Measurements from ENCODE around the gene ACTG2. TPM values are rescaled to one million over a fixed set of nuclear protein-coding genes. Genes with fewer than 3 reads are reported as not detected.

ACTG2 gene
- total RNA-seq = 1,000 to 10,000 TPM in 1 of 4 donors, 100 to 1,000 TPM in 3; 171 to 1,273 (median 578) TPM

DNA sequence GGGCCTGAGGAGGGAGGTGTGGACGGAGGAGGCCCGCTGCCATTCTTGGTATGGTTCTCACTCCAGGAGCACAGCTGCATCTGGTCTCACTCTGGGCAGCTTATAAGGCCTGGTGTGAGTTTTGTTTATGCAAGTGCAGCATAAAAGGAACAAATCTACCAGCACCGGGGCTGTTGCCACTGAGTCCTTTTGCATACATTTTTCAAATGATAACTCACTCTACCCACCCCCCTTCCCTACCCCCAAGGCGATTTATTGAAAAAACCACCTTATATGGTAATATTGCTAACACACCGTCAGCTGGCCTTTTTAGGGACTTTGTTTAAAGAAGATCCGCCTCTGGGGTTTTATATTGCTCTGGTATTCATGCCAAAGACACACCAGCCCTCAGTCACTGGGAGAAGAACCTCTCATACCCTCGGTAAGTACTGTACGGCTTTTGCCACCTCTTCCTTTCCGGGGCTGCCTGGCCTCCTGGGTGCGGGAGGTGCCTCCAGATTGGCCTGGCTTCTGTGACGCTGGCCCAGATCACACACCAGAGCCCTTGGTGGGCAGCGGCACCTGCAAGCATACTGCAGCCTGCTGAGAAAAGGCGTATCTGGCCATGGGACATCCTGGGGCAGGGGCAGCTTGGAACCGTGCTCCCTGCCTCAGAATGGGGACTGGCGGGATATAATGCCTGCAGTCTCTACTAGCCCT lies at the start of gene ACTG2:
Gene ACTG2 (plus strand): TSS at position 378 of the 699 bp plus-strand sequence. CDS start 8,304 bp downstream, outside the sequence.
- Histone ChIP-seq H3K27ac (peak within 1 kb of the TSS; percentile 93 to 97), H3K4me1 (peaks cover 0 to 8% of the 10 kb centered on the region in 2 donors), H3K27me3 (no peaks in the 10 kb centered on the region), H3K4me3 (peak within 1 kb of the TSS; percentile 35 to 76), H3K36me3 (no peaks in the 10 kb centered on the region), H3K9me3 (no peaks in the 10 kb centered on the region)
- intact Hi-C loops (cut with DNase I; ENCODE audit: low total_unique reads) = no loop called here
- DNase-seq = peak; percentile 54 to 79
- TF ChIP-seq, protein P1, sequence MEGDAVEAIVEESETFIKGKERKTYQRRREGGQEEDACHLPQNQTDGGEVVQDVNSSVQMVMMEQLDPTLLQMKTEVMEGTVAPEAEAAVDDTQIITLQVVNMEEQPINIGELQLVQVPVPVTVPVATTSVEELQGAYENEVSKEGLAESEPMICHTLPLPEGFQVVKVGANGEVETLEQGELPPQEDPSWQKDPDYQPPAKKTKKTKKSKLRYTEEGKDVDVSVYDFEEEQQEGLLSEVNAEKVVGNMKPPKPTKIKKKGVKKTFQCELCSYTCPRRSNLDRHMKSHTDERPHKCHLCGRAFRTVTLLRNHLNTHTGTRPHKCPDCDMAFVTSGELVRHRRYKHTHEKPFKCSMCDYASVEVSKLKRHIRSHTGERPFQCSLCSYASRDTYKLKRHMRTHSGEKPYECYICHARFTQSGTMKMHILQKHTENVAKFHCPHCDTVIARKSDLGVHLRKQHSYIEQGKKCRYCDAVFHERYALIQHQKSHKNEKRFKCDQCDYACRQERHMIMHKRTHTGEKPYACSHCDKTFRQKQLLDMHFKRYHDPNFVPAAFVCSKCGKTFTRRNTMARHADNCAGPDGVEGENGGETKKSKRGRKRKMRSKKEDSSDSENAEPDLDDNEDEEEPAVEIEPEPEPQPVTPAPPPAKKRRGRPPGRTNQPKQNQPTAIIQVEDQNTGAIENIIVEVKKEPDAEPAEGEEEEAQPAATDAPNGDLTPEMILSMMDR (IDR thresholded peaks at IDR 0.05) = no peak
- peak in 1 of 2 donors; percentile 61 for TF ChIP-seq POLR2A (IDR thresholded peaks at IDR 0.05)

DNA sequence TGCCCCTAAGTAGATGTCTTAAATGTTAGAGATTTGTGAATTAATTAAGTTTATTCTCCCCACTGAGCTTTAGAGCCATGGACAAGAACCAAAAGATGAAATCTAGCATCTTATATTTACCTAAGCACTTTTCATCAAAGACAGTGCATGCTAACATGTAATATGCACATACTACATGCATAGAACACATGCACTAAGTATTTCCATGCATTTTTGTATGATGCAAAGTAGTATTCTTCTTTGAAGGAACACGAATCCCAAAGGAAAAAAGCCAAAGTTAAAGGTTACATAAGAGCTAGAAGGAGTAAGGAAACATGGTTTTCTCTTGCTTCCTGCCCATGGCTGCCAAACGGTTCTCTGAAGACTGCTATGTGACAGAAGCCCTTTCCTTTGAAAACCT lies 48.7 kb upstream of the ACTG2 start:
- H3K27ac ChIP-seq = no peak overlapping the region
- H3K4me3 ChIP-seq = no peak overlapping the region
- peaks cover 0 to 4% of the 10 kb centered on the region in 2 donors for H3K4me1 ChIP-seq
- no peak for DNase-seq
- TF ChIP-seq, protein P1 (IDR thresholded peaks at IDR 0.05) = no peak
- no peak for TF ChIP-seq POLR2A (IDR thresholded peaks at IDR 0.05)
- intact Hi-C loops (cut with DNase I; ENCODE audit: low total_unique reads) = no loop called here
- H3K9me3 ChIP-seq = no peaks in the 10 kb centered on the region
- no peaks in the 10 kb centered on the region for H3K36me3 ChIP-seq
- H3K27me3 ChIP-seq = no peaks in the 10 kb centered on the region

DNA sequence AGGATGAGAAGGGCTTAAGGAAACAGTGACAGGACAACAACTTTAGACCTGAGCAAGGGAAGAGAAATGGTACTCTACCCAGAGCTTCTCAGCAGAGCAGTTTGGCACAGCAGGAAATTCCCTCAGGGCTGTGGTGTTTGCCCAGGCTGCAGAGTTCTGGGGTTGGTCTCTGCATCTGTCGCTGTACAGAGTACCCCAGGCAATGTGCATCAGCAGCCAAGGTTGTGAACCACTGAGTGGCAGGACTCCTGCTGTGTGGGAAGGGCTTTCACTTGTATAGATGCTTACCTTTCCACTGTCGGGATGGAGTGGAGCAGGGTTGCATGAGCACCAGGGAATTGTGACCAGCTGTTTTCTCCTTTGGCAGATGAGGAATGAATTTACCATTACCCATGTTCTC lies 42.8 kb upstream of the ACTG2 start:
- no peaks in the 10 kb centered on the region for H3K9me3 ChIP-seq
- intact Hi-C loops (cut with DNase I; ENCODE audit: low total_unique reads) = no loop called here
- H3K27ac ChIP-seq = no peak overlapping the region
- no peaks in the 10 kb centered on the region for H3K36me3 ChIP-seq
- no peaks in the 10 kb centered on the region for H3K27me3 ChIP-seq
- no peak overlapping the region for H3K4me3 ChIP-seq
- TF ChIP-seq, protein P1 (IDR thresholded peaks at IDR 0.05) = no peak
- no peak for TF ChIP-seq POLR2A (IDR thresholded peaks at IDR 0.05)
- no peaks in the 10 kb centered on the region for H3K4me1 ChIP-seq
- DNase-seq = no peak

DNA sequence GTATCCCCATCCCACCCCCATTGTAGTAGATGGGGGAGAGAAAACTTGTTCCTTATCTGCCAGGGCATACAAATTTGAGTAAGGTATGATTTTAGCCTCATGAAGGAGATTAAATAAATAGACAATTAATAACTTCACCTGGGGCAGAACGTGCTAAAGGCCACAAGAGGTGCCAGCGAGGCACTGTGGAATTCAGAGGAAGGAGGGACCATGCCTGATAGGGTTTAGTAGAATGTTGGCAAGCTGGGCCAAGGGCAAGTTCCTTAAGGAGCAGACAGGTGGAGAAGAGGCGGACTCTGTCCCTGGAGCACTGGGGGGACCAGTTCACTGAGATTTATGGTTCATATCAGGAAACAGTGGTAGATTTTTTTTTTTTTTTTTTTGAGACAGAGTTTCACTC lies 41.5 kb upstream of the ACTG2 start:
- no peak for TF ChIP-seq POLR2A (IDR thresholded peaks at IDR 0.05)
- TF ChIP-seq, protein P1 (IDR thresholded peaks at IDR 0.05) = no peak
- intact Hi-C loops (cut with DNase I; ENCODE audit: low total_unique reads) = no loop called here
- no peak for DNase-seq
- Histone ChIP-seq H3K9me3 (no peaks in the 10 kb centered on the region), H3K27ac (no peak overlapping the region), H3K27me3 (no peaks in the 10 kb centered on the region), H3K4me3 (no peak overlapping the region), H3K4me1 (no peaks in the 10 kb centered on the region), H3K36me3 (no peaks in the 10 kb centered on the region)

DNA sequence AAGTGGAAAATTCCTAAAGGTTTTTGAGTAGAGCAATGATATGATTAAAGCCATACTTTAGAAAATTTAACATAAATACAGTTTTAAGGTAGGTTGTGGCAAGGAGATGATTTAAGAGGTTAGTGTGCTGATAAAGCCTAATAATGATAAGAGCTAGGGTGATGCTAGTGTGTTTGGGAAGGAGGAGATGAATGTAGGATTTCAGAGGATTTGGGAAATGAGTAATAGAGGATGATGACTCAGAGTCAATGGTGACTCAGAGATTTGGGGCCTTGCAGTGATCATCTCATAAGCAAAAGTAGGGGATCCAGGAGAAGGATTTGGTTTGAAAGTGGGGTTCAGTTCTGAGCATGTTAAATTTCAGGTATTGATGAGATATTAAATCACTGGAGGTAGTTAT lies 40.8 kb upstream of the ACTG2 start:
- H3K9me3 ChIP-seq = no peaks in the 10 kb centered on the region
- no peak for DNase-seq
- no peaks in the 10 kb centered on the region for H3K36me3 ChIP-seq
- intact Hi-C loops (cut with DNase I; ENCODE audit: low total_unique reads) = no loop called here
- TF ChIP-seq, protein P1 (IDR thresholded peaks at IDR 0.05) = no peak
- TF ChIP-seq POLR2A (IDR thresholded peaks at IDR 0.05) = no peak
- H3K4me1 ChIP-seq = no peaks in the 10 kb centered on the region
- no peaks in the 10 kb centered on the region for H3K27me3 ChIP-seq
- H3K4me3 ChIP-seq = no peak overlapping the region
- no peak overlapping the region for H3K27ac ChIP-seq

Measured in uterus (tissue), 4 donors.